CD1c-positive myeloid dendritic cell (primary cell): Measurements from ENCODE around the gene GOLPH3L.
A peak's percentile ranks its signal among the peaks of the same experiment; 100 is the strongest.
"Not testable (repeated sequence)": the region's sequence is repeated elsewhere in the genome, so short reads cannot be mapped to it uniquely, and the experiment has no call there.

Source experiments
- DNase-seq: peaks from one replicate; pipeline ENCODE4 v3.0.0-alpha.2; 2016; ENCODE audit errors: extremely low spot score

Gene GOLPH3L

GRCh38 chr1:150696995-150697927 lies at the start of gene GOLPH3L:
Gene GOLPH3L, minus strand, starts transcription at chr1:150697154. Its CDS starts 2,316 bp downstream, at chr1:150694838.
- peak; percentile 92 for DNase-seq

GRCh38 chr1:150730130-150730721 lies 33.3 kb upstream of the GOLPH3L start:
- no peak for DNase-seq

- no peak for DNase-seq
Observed at GRCh38 chr1:150724336-150724735, 27.4 kb upstream of the GOLPH3L start.

GRCh38 chr1:150720703-150721102 lies 23.7 kb upstream of the GOLPH3L start, which contains the start of gene HORMAD1:
Gene HORMAD1, minus strand, starts transcription at chr1:150720895. Its CDS starts 1,390 bp downstream, at chr1:150719505.
- no peak for DNase-seq

- DNase-seq = no peak
Observed at GRCh38 chr1:150720098-150720497, 23.1 kb upstream of the GOLPH3L start.

- DNase-seq = no peak
Observed at GRCh38 chr1:150718225-150718891, 21.4 kb upstream of the GOLPH3L start.

- DNase-seq = not testable (repeated sequence)
Observed at GRCh38 chr1:150709031-150709430, 12.1 kb upstream of the GOLPH3L start.

- no peak for DNase-seq
Observed at GRCh38 chr1:150708595-150708994, 11.6 kb upstream of the GOLPH3L start.

GRCh38 chr1:150706091-150706490 lies 9.1 kb upstream of the GOLPH3L start:
- no peak for DNase-seq

GRCh38 chr1:150703427-150703826 lies 6.5 kb upstream of the GOLPH3L start:
- no peak for DNase-seq

- no peak for DNase-seq
Observed at GRCh38 chr1:150696590-150696989, 364 bp downstream of the GOLPH3L start.

- peak; percentile 6 for DNase-seq
Observed at GRCh38 chr1:150696162-150696561, 792 bp downstream of the GOLPH3L start.

- no peak for DNase-seq
Observed at GRCh38 chr1:150695561-150695960, 1.4 kb downstream of the GOLPH3L start.

GRCh38 chr1:150692720-150693119 lies 4.2 kb downstream of the GOLPH3L start:
- no peak for DNase-seq

GRCh38 chr1:150688763-150689162 lies 8.2 kb downstream of the GOLPH3L start:
- DNase-seq = no peak

GRCh38 chr1:150686275-150686674 lies 10.7 kb downstream of the GOLPH3L start:
- DNase-seq = no peak

- no peak for DNase-seq
Observed at GRCh38 chr1:150683914-150684313, 13.0 kb downstream of the GOLPH3L start.

- no peak for DNase-seq
Observed at GRCh38 chr1:150678988-150679387, 18.0 kb downstream of the GOLPH3L start.

GRCh38 chr1:150674881-150675280 lies 22.1 kb downstream of the GOLPH3L start:
- DNase-seq = no peak

GRCh38 chr1:150663321-150663720 lies 33.6 kb downstream of the GOLPH3L start:
- DNase-seq = no peak

GRCh38 chr1:150662811-150663210 lies 34.1 kb downstream of the GOLPH3L start:
- DNase-seq = no peak

GRCh38 chr1:150661156-150661555 lies 35.8 kb downstream of the GOLPH3L start:
- DNase-seq = no peak
